AG08396 (cell line): ENCODE results near the gene ZNF574.
"Not testable (repeated sequence)": the region's sequence is repeated elsewhere in the genome, so short reads cannot be mapped to it uniquely, and the experiment has no call there.

Experiments
- DNase-seq: peaks from one replicate; pipeline ENCODE4 v3.0.0; 2012; ENCODE audit warnings: low spot score, mixed read lengths

ZNF574 gene, protein sequence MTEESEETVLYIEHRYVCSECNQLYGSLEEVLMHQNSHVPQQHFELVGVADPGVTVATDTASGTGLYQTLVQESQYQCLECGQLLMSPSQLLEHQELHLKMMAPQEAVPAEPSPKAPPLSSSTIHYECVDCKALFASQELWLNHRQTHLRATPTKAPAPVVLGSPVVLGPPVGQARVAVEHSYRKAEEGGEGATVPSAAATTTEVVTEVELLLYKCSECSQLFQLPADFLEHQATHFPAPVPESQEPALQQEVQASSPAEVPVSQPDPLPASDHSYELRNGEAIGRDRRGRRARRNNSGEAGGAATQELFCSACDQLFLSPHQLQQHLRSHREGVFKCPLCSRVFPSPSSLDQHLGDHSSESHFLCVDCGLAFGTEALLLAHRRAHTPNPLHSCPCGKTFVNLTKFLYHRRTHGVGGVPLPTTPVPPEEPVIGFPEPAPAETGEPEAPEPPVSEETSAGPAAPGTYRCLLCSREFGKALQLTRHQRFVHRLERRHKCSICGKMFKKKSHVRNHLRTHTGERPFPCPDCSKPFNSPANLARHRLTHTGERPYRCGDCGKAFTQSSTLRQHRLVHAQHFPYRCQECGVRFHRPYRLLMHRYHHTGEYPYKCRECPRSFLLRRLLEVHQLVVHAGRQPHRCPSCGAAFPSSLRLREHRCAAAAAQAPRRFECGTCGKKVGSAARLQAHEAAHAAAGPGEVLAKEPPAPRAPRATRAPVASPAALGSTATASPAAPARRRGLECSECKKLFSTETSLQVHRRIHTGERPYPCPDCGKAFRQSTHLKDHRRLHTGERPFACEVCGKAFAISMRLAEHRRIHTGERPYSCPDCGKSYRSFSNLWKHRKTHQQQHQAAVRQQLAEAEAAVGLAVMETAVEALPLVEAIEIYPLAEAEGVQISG

DNA sequence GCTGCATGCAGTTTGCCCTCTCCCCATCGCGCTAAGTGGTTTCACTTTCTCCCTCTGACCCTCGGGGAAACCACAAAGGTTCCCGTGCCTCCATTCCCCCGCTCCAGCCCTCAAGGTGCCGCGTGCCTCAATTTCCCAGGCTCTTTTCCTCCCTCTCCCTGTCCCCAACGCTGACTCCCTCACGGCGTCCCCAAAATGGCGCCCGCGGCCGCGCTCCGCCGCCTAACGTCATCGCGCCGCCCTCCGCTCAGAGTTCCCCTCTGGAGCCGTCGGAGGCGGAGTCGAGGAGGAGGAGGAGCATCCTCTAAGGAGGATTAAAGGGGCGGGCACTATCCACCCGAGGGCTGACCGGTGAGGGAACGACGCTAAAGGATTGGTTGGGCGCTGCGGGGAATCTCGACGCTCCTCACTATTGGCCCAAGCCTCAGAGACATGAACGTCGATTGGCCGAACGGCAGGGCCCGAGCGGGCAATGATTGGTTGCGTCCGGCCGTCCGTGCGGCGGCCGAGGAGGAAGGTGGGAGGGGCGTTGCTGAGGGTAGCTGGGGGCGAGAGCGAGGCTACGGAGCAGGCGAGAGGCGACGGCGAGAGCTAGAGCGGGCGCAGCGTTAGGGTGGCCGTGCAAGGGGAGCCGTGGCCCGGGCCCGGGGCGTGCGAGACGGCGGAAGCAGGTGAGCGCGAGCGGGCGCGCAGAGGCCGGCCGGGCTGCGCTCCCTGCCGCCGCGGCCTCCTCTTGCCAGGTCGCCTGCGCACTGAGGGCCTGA is at the start of gene ZNF574:
Gene ZNF574, plus strand, starts transcription at position 551 of the 764 bp plus-strand sequence. CDS start 2,441 bp downstream, outside the sequence.
- DNase-seq: peak; percentile 99

DNA sequence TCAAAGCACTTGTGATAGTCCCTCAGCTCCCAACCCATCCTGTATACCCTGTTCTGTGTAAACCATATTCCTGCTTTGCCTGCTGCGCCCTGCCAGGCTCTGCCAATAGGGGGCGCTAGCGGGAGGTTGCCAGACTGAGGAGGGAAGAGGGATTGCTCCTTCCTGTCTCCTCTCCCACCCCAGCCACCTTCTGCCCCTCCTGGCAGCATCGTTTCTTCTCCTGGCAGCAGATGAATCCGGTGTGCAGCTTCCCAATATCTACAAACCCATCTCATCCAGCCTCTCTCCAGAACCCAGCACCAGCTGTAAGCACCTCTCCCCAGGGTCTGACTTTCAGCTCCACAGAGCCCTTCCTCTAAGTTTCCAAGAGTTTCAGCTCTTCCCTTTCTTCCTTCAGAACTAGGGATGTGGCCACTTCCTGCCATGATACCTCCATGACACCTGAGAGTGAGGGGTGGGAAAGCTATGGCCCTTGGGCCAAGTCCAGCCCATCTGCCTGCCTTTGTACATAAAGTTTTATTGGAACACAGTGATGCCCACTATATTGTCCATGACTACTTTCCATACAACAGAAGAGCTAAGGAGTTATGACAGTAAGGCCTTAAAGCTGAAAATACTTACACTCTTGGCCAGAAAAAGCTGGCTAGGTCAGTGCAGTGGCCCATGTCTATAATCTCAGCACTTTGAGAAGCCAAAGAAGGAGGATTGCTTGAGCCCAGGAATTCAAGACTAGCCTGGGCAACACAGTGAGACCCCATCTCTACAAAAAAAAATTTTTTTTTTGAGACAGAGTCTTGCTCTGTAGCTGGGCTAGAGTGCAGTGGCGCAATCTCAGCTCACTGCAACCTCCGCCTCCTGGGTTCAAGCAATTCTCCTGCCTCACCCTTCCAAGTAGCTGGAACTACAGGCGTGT is 47.4 kb upstream of the ZNF574 start:
- no peak for DNase-seq

GRCh38 chr19:42030645-42031440 is 45.1 kb upstream of the ZNF574 start:
- DNase-seq: no peak

DNA sequence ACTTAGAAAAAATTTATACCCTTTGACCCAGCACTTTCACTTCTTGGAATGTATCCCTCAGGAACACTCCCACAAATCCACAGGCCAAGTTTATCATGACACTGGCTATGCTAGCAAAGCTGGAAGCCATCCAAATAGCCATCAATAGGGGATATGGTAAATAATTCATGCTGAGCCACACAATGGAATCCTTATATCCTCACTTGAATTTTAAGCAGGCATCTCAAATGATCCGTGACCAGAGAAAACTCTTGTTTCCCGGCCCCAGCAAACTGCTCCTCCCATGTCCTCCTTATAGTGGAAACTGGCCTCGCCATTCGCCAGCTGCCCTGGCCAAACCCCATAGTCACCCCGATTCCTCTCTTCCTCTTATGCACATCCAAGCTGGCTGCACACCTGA is 43.5 kb upstream of the ZNF574 start:
- no peak for DNase-seq

GRCh38 chr19:42033413-42033812 is 42.6 kb upstream of the ZNF574 start:
- no peak for DNase-seq

- DNase-seq: peak; percentile 80
Observed at GRCh38 chr19:42034640-42035391, 41.1 kb upstream of the ZNF574 start.

- no peak for DNase-seq
Observed at GRCh38 chr19:42037649-42038048, 38.3 kb upstream of the ZNF574 start.

DNA sequence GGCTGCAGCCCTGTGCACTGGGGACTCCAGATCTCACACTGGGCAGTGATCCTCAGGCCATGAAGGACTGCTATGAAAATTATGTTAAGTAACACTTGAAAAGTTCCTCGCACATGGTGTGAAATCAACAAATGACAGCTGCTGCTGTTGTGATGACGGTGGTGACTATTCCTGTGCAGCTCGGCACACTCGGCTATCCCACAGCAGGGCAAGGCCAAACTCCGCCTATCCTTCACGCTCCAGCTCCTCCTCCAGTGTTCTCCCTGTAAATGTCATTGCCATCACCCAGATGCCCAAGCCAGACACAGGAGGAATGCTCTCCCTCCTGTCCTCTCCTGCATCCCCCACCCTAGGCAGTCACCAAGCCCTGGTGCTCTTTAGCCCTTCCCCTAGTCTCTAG is 37.3 kb upstream of the ZNF574 start:
- DNase-seq: no peak

GRCh38 chr19:42040031-42040430 is 35.9 kb upstream of the ZNF574 start:
- DNase-seq: no peak

- DNase-seq: not testable (repeated sequence)
Observed at GRCh38 chr19:42040491-42040890, 35.5 kb upstream of the ZNF574 start.

GRCh38 chr19:42042455-42043170 is 33.4 kb upstream of the ZNF574 start:
- DNase-seq: no peak

GRCh38 chr19:42045575-42045974 is 30.4 kb upstream of the ZNF574 start:
- DNase-seq: no peak

DNA sequence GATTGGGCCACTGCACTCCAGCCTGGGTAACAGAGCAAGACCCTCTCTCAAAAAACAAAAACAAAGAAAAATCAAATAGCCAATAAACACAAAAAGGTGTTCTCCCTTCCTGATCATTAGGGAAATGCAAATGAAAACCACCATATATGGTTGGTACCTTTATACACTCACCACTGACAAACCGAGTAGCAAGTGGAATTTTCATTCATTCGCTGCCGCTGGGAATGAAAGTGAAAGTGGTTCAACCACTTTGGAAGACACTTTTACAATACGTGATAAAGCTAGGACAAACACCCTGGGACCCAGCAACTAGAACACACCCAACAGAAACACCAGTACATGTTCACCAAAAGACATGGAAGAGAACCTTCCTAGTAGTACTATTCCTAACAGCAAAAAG is 27.0 kb upstream of the ZNF574 start:
- DNase-seq: no peak

- DNase-seq: no peak
Observed at GRCh38 chr19:42051166-42052115, 24.5 kb upstream of the ZNF574 start.

DNA sequence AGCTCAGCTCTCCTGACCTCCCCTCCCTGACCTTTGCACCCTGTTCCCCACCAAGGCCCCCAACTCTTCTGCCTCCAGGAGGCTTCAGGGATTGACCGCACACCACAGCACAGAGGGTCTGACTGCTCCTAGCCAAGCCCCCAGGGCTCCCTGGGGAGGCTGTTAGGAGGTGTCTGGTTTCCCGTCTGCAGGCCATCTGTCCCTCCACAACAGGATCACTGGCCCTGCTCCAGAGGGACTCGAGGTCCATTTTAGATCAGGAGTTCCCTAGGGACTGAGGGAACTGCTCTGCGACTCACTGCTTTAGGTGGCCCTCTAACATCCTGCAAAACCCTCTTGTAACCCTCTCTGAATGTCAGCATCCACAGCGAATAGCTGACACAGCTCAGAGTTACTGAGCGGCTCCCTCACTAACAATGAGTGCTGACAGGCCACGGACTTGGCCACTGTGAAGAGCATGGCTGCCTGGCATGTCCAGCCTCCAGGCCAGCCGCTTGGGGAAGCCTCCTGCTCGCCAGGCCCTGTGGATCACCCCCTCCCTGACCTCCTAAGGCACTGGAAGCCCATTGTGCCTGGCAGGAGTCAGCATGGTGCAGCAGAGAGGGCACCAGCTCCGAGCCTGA is 23.6 kb upstream of the ZNF574 start:
- no peak for DNase-seq

DNA sequence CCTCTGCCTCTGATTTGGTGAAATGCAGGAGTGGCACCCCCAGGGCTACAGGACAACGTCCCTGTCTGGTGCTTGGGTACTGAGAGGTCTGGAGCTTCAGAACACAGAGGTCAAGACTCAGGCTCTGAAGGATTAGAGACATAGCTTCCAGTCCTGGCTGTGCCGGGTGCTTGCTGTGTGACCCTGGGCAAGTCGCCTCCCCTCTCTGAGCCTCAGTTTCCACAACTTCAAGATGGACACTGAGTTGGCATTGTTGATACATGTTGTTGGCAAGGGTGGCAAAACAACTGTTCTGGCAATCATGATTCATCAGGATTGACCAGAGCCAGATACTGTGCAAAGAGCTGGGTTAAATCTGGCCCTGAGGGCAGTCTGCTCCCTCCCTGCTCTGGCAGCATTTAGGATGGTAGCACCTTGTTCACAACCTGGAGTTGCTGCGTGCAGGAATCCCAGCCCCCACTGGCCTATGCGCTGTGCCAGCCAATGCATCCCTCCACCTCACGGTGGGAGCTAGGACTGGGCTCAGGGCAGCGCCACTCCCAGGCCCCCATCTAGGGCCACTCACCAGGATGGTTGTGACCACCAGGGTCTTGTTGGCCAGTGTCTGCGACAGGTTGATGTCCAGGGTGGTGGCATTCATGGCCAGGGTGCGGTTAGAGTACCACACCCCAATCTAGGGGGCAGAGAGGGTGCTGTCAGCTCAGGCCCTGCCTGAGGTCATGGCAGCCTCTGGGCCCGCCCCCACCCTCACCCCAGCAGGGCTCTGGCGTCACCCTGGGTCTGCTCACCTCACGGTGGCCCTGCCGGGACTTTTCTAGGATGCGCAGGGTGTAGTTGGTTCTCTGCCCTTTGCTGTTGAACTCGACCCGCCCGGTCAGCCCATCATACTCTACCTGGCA is 22.7 kb upstream of the ZNF574 start:
- DNase-seq: no peak
